ENCODE measurements around the gene RPTOR.

GRCh38 chr17:80768389-80768788 is 223.8 kb downstream of the RPTOR start:
- TF ChIP-seq POLR2A (IDR thresholded peaks at IDR 0.05; ENCODE audit: low read length) (no peak), GATA1 (IDR thresholded peaks at IDR 0.05; ENCODE audit: low read depth, low read length) (no peak)

All from erythroblast (primary cell).